AG04449 (cell line): ENCODE data around the gene ALDH1A3.

ENCODE experiments used
- CTCF ChIA-PET: fragments of 350-600 bp; formaldehyde crosslinking; extraction: SDS; loops from one replicate; lab custom pipeline; 2021; ENCODE audit warnings: antibody characterized with exemption; lab: Yijun Ruan, JAX
- POLR2A ChIA-PET: fragments of 400-600, 350-600 bp; formaldehyde crosslinking; extraction: SDS; loops from one replicate; lab custom pipeline; 2020; ENCODE audit warnings: antibody characterized with exemption, inconsistent platforms; lab: Yijun Ruan, JAX
- DNase-seq: peaks from one replicate; pipeline ENCODE4 v3.0.0-alpha.2; 2010; ENCODE audit warnings: low read depth, low spot score
- H3K4me3 ChIP-seq: 2 replicates; pipeline ENCODE4 v1.5.1; 2011; ENCODE audit warnings: low read depth, mild to moderate bottlenecking, control low read depth, low read length
- TF ChIP-seq, protein P1 (sequence below): IDR thresholded peaks from one replicate; pipeline ENCODE4 v1.5.1; 2011; ENCODE audit warnings: mild to moderate bottlenecking, moderate library complexity, low read length, control low read depth, inconsistent platforms; ENCODE audit not compliant: insufficient read depth; ENCODE audit errors: missing control alignments

Gene ALDH1A3

DNA sequence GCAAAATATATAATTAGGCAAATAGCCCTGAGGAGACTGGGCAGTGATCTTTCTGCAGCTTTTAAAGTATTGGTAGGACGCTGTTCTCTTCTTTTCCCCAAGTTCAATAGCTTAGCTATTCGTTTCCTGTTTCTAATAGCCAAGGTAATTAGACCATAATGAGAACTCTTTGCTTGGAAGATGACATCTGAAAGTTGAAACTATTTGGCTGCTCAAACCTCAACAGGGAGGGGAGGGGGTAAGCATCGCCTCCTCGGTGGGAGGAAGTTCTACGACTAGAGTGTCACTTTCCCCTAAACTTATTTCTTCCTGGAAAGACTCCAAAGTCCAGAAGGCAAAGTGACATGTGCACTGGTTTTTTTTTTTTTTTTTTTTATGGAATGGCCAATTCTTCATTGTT, 22.8 kb upstream of the ALDH1A3 start:
- H3K4me3 ChIP-seq, result no peak overlapping the region
- ChIA-PET POLR2A (no interaction called here), CTCF (interaction anchor here (8.2 kb wide), 1 partner anchor 15 kb away, joined by 50 read pairs; no protein-coding TSS in a partner anchor)
- TF ChIP-seq, protein P1, sequence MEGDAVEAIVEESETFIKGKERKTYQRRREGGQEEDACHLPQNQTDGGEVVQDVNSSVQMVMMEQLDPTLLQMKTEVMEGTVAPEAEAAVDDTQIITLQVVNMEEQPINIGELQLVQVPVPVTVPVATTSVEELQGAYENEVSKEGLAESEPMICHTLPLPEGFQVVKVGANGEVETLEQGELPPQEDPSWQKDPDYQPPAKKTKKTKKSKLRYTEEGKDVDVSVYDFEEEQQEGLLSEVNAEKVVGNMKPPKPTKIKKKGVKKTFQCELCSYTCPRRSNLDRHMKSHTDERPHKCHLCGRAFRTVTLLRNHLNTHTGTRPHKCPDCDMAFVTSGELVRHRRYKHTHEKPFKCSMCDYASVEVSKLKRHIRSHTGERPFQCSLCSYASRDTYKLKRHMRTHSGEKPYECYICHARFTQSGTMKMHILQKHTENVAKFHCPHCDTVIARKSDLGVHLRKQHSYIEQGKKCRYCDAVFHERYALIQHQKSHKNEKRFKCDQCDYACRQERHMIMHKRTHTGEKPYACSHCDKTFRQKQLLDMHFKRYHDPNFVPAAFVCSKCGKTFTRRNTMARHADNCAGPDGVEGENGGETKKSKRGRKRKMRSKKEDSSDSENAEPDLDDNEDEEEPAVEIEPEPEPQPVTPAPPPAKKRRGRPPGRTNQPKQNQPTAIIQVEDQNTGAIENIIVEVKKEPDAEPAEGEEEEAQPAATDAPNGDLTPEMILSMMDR, result no peak
- DNase-seq, result no peak

DNA sequence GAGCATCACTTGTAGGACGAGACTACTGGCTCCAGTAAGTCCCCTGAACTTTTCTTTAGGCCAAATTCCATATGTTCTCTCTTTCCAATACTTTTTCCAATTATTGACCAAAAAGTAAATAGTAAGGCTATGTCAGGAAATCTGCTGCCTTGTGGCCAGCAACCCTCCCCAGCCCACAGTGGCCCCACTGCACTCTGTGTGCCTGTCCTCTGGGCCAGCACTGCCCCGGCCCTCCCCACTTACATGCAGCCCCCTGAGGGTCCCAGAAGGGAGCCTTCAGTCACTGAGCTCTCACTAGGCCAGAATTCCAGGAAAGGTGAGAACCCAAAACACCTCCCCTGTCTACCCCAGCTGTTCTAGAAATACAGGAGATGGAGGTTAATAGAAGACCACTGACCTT, 21.3 kb upstream of the ALDH1A3 start:
- ChIA-PET CTCF (interaction anchor here (1.0 to 8.2 kb wide), 2 partner anchors 13 to 150 kb away, joined by 3 to 50 read pairs; no protein-coding TSS in a partner anchor), POLR2A (no interaction called here)
- DNase-seq, result no peak
- TF ChIP-seq, protein P1, result no peak
- H3K4me3 ChIP-seq, result no peak overlapping the region

DNA sequence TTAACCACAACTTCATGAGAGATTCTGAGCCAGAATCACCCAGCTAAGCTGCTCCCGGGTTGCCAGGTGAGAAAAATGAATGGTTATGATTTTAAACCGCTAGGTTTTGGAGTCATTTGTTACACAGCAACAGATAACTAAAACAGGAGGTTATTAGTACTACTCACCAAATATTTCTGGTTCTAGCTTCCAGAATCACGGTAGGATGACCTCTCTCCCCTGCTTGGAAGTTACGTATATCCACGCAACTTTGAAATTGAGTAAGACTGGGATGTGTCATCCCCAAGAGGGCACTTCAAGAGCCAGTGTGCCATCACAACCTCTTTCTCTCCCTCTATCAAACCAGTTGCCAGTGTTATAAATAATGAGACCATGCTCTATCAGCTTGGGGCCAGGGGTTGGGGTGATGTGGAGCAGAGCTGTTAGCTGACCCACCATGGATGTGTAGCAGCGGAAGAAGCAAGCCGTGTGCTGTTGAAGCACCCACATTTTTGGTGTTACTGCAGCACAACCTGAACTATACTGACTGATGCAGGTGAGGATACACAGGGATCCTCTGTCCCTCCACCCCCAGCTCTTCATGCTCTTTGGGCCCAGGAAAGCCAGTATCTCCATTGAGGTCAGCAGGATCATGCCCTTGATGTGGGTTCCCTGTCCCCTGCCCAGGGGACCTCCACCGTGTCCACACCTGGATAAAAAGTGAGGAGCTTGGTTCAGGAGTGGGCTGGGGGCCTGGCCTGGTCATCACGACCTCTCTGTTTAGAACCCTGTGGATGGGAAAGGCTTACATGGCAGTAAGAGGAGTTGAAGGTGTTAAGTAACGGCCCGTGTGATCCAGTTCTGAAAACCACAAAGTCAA, 19.4 kb upstream of the ALDH1A3 start:
- no peak overlapping the region for H3K4me3 ChIP-seq
- CTCF ChIA-PET, result interaction anchor here (1.3 to 8.2 kb wide), 3 partner anchors 8 to 17 kb away, joined by 3 to 50 read pairs (median 4); no protein-coding TSS in a partner anchor
- DNase-seq, result no peak
- POLR2A ChIA-PET, result no interaction called here
- TF ChIP-seq, protein P1, result no peak

DNA sequence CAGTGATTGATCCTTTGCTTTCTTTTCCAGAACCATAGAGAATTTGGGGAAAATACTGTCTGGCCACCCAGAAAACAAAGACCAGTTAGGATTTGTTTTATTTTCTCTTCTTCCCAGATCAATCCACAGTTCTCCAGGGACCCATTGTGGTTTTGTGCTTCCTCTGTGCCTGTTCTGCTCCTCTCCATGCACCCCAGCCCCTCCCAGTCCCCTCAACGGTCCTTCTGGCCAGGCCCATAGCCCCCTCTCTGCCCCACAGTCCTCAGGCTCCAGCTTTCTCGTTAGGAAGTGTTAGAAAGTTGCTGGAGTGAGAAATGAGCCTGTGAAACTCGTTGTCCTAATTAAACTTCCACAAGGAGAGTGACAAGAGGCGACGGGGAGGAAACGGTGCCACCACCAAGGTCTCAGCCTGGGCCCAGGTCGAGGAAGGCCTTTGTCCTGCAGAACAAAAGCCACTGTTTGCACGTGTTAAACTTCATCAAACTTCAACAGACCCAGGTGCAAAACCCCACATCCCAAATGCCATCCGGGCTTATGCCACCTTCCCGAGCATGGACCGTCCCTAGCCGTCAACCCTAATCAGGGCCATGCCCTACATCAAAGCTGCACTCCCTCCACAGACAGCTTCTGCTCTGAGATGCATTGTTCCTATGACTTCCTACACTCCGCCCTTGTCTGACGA, 18.7 kb upstream of the ALDH1A3 start:
- DNase-seq, result no peak
- POLR2A ChIA-PET, result no interaction called here
- no peak overlapping the region for H3K4me3 ChIP-seq
- CTCF ChIA-PET, result interaction anchor here (1.0 to 8.2 kb wide), 4 partner anchors 10 to 146 kb away, joined by 3 to 50 read pairs (median 4); no protein-coding TSS in a partner anchor
- TF ChIP-seq, protein P1, result no peak

DNA sequence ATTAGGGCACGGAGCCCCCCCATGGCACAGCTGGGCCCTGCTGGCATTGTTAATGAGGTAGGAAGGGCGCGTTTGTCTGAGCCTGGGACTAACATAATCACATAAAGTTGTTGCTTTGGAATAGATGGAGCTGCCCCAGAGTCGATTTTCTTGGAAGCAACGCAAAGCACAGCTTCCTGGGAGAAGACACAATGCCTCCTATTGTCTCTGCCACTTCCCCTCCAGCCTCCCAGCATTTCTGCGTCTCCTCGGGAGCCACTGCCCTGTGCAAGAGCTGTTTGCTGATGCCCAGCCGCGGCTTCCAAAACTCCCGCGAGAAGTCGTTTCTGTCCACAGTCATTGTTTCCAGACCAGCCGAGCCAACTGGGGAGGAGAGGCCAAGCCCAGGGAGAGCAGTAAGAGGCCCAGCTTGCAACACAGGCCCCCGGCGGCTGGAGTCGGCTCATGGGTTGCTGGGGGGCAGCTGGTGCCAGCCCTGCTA, 18.1 kb upstream of the ALDH1A3 start:
- H3K4me3 ChIP-seq, result no peak overlapping the region
- no peak for DNase-seq
- TF ChIP-seq, protein P1, result no peak
- ChIA-PET CTCF (interaction anchor here (1.0 to 8.2 kb wide), 4 partner anchors 10 to 145 kb away, joined by 3 to 50 read pairs (median 4); no protein-coding TSS in a partner anchor), POLR2A (no interaction called here)
